CD14-positive monocyte (primary cell): ENCODE results near the gene NRSN1. TPM values are rescaled to one million over a fixed set of nuclear protein-coding genes. Genes with fewer than 3 reads are reported as not detected.

Experiments used
- DNase-seq, 3 donors: peaks; one replicate each; pipeline ENCODE4 v3.0.0-alpha.2; 2011 to 2022
- H2AFZ ChIP-seq: 2 replicates; pipeline ENCODE4 v1.6.0; 2012; ENCODE audit warnings: mild to moderate bottlenecking, low read depth, low read length, inconsistent platforms; ENCODE audit not compliant: insufficient read depth, poor library complexity, severe bottlenecking
- H3K27ac ChIP-seq, 2 donors: 1 replicate in 1 of 2; 2 replicates in 1 of 2; pipeline ENCODE4 v1.5.1; 2012 to 2013; ENCODE audit warnings: low read length in 2 of 2, control low read depth in 1 of 2, inconsistent platforms in 1 of 2, low read depth in 1 of 2, mild to moderate bottlenecking in 1 of 2
- H3K27me3 ChIP-seq, 2 donors: one replicate each; pipeline versions ENCODE4 v1.6.0 to v1.6.1; 2011 to 2013; ENCODE audit warnings: low read length in 2 of 2; ENCODE audit not compliant: control insufficient read depth in 2 of 2, insufficient read depth in 2 of 2
- H3K36me3 ChIP-seq, 2 donors: replicated peaks in 1 of 2; 1 replicate in 1 of 2; 2 replicates in 1 of 2; pipeline versions ENCODE4 v1.5.1 to v1.6.1; 2012 to 2013; ENCODE audit warnings: low read length in 2 of 2, control low read depth in 1 of 2, inconsistent platforms in 1 of 2, mild to moderate bottlenecking in 1 of 2; ENCODE audit not compliant: insufficient read depth in 2 of 2, control insufficient read depth in 1 of 2
- H3K4me1 ChIP-seq, 2 donors: 1 replicate in 1 of 2; 2 replicates in 1 of 2; pipeline versions ENCODE4 v1.5.1 to v1.6.1; 2012 to 2013; ENCODE audit warnings: low read length in 2 of 2, control low read depth in 1 of 2, inconsistent platforms in 1 of 2, mild to moderate bottlenecking in 1 of 2, moderate library complexity in 1 of 2; ENCODE audit not compliant: insufficient read depth in 2 of 2, control insufficient read depth in 1 of 2
- H3K4me2 ChIP-seq: replicated peaks from 2 replicates; pipeline ENCODE3; 2012; ENCODE audit warnings: low read length, moderate library complexity, mild to moderate bottlenecking; ENCODE audit not compliant: poor library complexity, severe bottlenecking; ENCODE audit errors: extremely low read depth
- H3K4me3 ChIP-seq, 3 experiments: fragments of 200-600 bp in 1 of 3; sonication (generic) in 1 of 3; replicated peaks in 1 of 3; 1 replicate in 2 of 3; 2 replicates in 1 of 3; pipeline ENCODE4 v1.5.1; 2011 to 2013; ENCODE audit warnings: low read length in 3 of 3, mild to moderate bottlenecking in 3 of 3, control low read depth in 2 of 3, low read depth in 2 of 3, inconsistent platforms in 1 of 3, moderate library complexity in 1 of 3
- H3K79me2 ChIP-seq: 2 replicates; pipeline ENCODE4 v1.6.0; 2012; ENCODE audit warnings: mild to moderate bottlenecking, control low read depth, inconsistent platforms, low read length, moderate library complexity; ENCODE audit not compliant: insufficient read depth
- H3K9ac ChIP-seq: 2 replicates; pipeline ENCODE4 v1.6.0; 2017; ENCODE audit warnings: low read length, mild to moderate bottlenecking; ENCODE audit not compliant: insufficient read depth, poor library complexity, severe bottlenecking
- H3K9me3 ChIP-seq, 2 donors: replicated peaks in 1 of 2; 1 replicate in 1 of 2; 2 replicates in 1 of 2; pipeline versions ENCODE4 v1.5.1 to v1.6.1; 2012 to 2013; ENCODE audit warnings: low read length in 2 of 2, control low read depth in 1 of 2; ENCODE audit not compliant: control insufficient read depth in 1 of 2, insufficient read depth in 1 of 2
- H4K20me1 ChIP-seq: 2 replicates; pipeline ENCODE4 v1.6.0; 2012; ENCODE audit warnings: mild to moderate bottlenecking, low read length, control low read depth, moderate library complexity; ENCODE audit not compliant: insufficient read depth
- H3K27ac Mint-ChIP-seq, 7 donors: one replicate each; pipeline ENCODE4 v1.8.0; 2020; ENCODE audit warnings: mild to moderate bottlenecking in 7 of 7, mixed read lengths in 7 of 7, moderate library complexity in 6 of 7, inconsistent platforms in 2 of 7
- H3K27me3 Mint-ChIP-seq, 3 donors: one replicate each; pipeline ENCODE4 v1.8.0; 2021 to 2022; ENCODE audit warnings: low read depth in 3 of 3, mild to moderate bottlenecking in 3 of 3, mixed read lengths in 3 of 3, moderate library complexity in 3 of 3, inconsistent platforms in 1 of 3
- H3K36me3 Mint-ChIP-seq, 2 donors: one replicate each; pipeline ENCODE4 v1.8.0; 2020; ENCODE audit warnings: mixed read lengths in 2 of 2, inconsistent platforms in 1 of 2, mild to moderate bottlenecking in 1 of 2
- H3K4me1 Mint-ChIP-seq: one replicate; pipeline ENCODE4 v1.8.0; 2020; ENCODE audit warnings: mild to moderate bottlenecking, mixed read lengths
- H3K4me3 Mint-ChIP-seq, 2 donors: one replicate each; pipeline ENCODE4 v1.8.0; 2020; ENCODE audit warnings: mild to moderate bottlenecking in 2 of 2, mixed read lengths in 2 of 2, moderate library complexity in 1 of 2
- H3K9me3 Mint-ChIP-seq, 7 donors: one replicate each; pipeline ENCODE4 v1.8.0; 2020 to 2022; ENCODE audit warnings: mixed read lengths in 7 of 7, mild to moderate bottlenecking in 6 of 7, moderate library complexity in 6 of 7, inconsistent platforms in 2 of 7
- CTCF ChIP-seq: fragments of 200-600 bp; IDR thresholded peaks from one replicate; pipeline ENCODE4 v1.8.0; 2022; ENCODE audit warnings: antibody characterized with exemption, mild to moderate bottlenecking
- WGBS: methylation state at CpG from one replicate; pipeline ENCODE4 v1.1.5; 2013; ENCODE audit warnings: missing lambda C conversion rate; ENCODE audit not compliant: insufficient coverage; 5-methylcytosine and 5-hydroxymethylcytosine counted together
- intact Hi-C, 2 donors: fragments of 100-400 bp; cut with micrococcal nuclease; formaldehyde crosslinking; loops; one replicate each; pipeline versions ENCODE4 v1.15.0 to v1.15.1; 2023
- polyA plus RNA-seq, 3 donors: library from polyadenylated mRNA; depleted of rRNA in 1 of 3; unstranded in 2 of 3; stranded (reverse) in 1 of 3; fragments of 300-500 nt in 2 of 3; fragments of >200 nt in 1 of 3; fragmentation: Illumina TruSeq in 2 of 3; gene quantifications; 1 replicate in 2 of 3; 2 replicates in 1 of 3; pipeline ENCODE4 v1.2.3, GENCODE V29; 2012 to 2021

NRSN1 gene
- polyA plus RNA-seq, 3 donors, result not detected

- no peak overlapping the region for H3K4me3 ChIP-seq
- no peaks in the 10 kb centered on the region for H3K79me2 ChIP-seq
- H3K27me3 ChIP-seq, result no peaks in the 10 kb centered on the region
- H3K9me3 ChIP-seq, result peaks cover 0 to 4% of the 10 kb centered on the region in 2 donors
- H3K9me3 Mint-ChIP-seq, result peaks cover 0 to 11% (median 4%) of the 10 kb centered on the region in 7 donors
- H3K27me3 Mint-ChIP-seq, result peaks cover 0 to 3% (median 0%) of the 10 kb centered on the region in 3 donors
- H3K4me2 ChIP-seq, result no peak overlapping the region
- no peaks in the 10 kb centered on the region for H3K36me3 Mint-ChIP-seq
- no peaks in the 10 kb centered on the region for H4K20me1 ChIP-seq
- TF ChIP-seq CTCF, result no peak
- no peaks in the 10 kb centered on the region for H3K4me1 Mint-ChIP-seq
- no peak overlapping the region for H3K4me3 Mint-ChIP-seq
- no peak for DNase-seq
- no peak overlapping the region for H2AFZ ChIP-seq
- no peak overlapping the region for H3K9ac ChIP-seq
- H3K4me1 ChIP-seq, result no peaks in the 10 kb centered on the region
- intact Hi-C loops, result no loop called here
- no peak overlapping the region for H3K27ac ChIP-seq
- H3K36me3 ChIP-seq, result no peaks in the 10 kb centered on the region
- H3K27ac Mint-ChIP-seq, result no peak overlapping the region
Observed at GRCh38 chr6:24187965-24188577, 62.1 kb downstream of the NRSN1 start.

- Mint-ChIP-seq H3K4me3 (no peak overlapping the region), H3K27ac (no peak overlapping the region), H3K9me3 (peaks cover 0 to 9% (median 3%) of the 10 kb centered on the region in 7 donors), H3K27me3 (peaks cover 0 to 3% (median 0%) of the 10 kb centered on the region in 3 donors), H3K4me1 (no peaks in the 10 kb centered on the region), H3K36me3 (no peaks in the 10 kb centered on the region)
- Histone ChIP-seq H3K4me1 (no peaks in the 10 kb centered on the region), H3K27me3 (no peaks in the 10 kb centered on the region), H3K9me3 (no peaks in the 10 kb centered on the region), H2AFZ (no peak overlapping the region), H3K27ac (no peak overlapping the region), H3K4me3 (no peak overlapping the region), H3K4me2 (no peak overlapping the region), H3K36me3 (no peaks in the 10 kb centered on the region), H3K9ac (no peak overlapping the region), H4K20me1 (no peaks in the 10 kb centered on the region), H3K79me2 (no peaks in the 10 kb centered on the region)
- no CpG with 5 or more reads among the region's 8 CpGs for WGBS
- no peak for DNase-seq
- intact Hi-C loops, result no loop called here
- no peak for TF ChIP-seq CTCF
Observed at GRCh38 chr6:24188578-24189080, 62.6 kb downstream of the NRSN1 start.
